ENCODE measurements around the gene CHGA.

The CHGA gene

DNA sequence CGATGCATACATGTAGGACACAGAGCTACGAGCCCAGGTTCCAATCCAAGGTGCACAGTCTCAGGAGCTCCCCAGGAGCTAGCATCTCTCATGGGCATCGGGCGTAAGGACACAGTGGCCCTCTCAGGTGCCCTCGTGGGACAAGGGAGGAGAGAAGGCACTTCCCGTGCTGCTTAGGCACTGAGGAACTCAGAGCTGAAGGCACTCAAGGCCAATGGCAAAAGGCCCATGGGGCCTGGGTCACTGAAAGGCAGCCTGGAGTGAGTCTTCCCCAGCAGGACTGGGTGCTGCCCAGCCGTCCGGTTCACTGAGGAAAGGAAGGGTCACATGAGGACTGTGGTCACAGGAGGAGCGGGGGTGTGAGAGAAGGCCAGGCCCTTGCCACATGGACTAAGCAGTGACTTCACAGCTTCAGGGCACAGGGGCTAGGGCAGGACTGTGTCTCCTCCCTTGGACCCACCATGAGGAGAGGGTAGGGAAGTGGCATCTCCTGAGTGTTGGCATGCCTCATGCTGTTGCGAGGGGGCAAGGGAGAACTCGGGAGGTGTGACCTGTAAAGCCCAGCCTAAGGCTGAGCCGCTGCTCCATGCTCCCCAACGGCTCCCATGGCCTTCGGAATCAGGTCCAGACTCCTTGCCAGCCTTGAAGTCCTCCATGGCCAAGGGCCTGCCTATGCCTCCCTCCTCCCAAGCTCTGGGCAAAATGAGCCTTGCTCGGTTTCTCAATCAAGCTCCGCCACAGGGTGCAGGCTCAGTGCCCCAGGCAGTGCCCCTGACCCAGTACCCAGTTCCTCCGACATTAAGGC, 51.8 kb downstream of the CHGA start:
- Histone ChIP-seq H3K4me3 (no peak overlapping the region), H3K27ac (no peak overlapping the region)
- TF ChIP-seq, protein P1, sequence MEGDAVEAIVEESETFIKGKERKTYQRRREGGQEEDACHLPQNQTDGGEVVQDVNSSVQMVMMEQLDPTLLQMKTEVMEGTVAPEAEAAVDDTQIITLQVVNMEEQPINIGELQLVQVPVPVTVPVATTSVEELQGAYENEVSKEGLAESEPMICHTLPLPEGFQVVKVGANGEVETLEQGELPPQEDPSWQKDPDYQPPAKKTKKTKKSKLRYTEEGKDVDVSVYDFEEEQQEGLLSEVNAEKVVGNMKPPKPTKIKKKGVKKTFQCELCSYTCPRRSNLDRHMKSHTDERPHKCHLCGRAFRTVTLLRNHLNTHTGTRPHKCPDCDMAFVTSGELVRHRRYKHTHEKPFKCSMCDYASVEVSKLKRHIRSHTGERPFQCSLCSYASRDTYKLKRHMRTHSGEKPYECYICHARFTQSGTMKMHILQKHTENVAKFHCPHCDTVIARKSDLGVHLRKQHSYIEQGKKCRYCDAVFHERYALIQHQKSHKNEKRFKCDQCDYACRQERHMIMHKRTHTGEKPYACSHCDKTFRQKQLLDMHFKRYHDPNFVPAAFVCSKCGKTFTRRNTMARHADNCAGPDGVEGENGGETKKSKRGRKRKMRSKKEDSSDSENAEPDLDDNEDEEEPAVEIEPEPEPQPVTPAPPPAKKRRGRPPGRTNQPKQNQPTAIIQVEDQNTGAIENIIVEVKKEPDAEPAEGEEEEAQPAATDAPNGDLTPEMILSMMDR (IDR thresholded peaks at IDR 0.05), result no peak
- DNase-seq (ENCODE audit: low spot score), result no peak

DNA sequence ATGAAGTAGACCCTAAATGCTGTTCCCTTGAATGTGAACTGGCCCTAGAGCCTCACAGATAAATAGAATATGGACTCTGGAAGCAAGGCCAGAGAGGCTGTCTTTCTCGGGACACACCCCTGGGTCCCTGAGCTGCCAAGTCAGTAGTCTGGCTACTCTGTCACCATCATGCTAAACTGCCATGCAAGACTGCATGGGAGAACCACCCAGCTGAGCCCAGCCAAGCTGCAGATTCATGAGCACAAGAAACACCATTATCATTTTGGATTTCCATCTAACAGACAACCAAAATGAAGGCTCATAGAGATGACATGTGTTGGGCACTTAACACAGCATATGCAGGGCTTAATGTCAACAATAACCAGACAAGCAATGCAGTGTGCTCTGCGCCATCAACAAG, 53.3 kb downstream of the CHGA start:
- DNase-seq (ENCODE audit: low spot score), result no peak
- H3K27ac ChIP-seq, result no peak overlapping the region

DNA sequence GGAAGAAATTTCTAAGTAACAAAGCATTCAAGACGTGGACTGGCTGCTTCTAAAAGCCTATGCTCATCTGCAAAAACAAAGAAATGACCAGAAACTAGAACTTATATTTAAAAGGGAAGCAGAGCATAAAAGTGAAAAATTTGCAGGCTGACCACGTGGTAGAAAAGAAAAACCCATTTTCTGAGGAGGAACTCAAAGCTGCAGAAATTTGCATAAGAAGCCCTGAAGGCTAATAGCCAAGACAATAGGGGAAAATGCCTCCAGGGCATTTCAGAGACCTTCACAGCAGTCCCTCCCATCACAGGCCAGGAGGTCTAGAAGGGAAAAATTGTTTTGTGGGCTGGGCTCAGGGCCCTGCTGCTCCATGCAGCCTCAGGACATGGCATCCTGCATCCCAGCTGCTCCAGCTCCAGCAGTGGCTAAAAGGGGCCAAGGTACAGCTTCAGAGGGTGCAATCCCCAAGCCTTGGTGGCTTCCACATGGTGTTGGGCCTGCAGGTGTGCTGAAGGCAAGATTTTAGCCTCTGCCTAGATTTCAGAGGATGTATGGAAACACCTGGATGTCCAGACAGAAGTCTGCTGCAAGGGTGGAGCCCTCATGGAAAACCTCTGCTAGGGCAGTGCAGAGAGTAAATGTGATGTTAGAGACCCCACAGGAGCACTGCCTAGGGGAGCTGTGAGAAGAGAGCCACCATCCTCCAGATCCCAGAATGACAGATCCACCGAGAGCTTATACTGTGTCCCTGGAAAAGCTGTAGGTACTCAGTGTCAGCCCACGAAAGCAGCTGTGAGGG, 55.5 kb downstream of the CHGA start:
- DNase-seq (ENCODE audit: low spot score), result no peak
- TF ChIP-seq, protein P1 (IDR thresholded peaks at IDR 0.05), result no peak
- H3K4me3 ChIP-seq, result no peak overlapping the region
- H3K27ac ChIP-seq, result no peak overlapping the region

More for the DNA sequence above, 53.3 kb downstream of the CHGA start:
- TF ChIP-seq, protein P1 (IDR thresholded peaks at IDR 0.05), result no peak
- H3K4me3 ChIP-seq, result no peak overlapping the region

DNA sequence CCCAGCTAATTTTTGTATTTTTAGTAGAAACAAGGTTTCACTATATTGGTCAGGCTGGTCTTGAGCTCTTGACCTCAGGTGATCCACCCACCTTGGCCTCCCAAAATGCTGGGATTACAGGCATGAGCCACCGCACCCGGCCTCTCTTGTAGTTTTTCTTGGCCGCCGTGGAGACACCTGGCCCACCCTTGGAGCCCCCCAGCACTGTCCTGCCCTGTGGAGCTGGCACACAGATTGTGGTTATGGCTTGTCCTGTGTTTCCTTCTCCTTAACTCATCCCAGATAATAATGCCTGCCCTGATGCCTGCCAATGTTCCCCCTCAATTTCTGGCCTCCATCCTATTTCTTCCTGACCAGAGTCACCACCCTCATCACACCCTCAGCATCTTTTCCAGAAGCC, 57.9 kb downstream of the CHGA start:
- TF ChIP-seq, protein P1 (IDR thresholded peaks at IDR 0.05), result no peak
- Histone ChIP-seq H3K27ac (no peak overlapping the region), H3K4me3 (no peak overlapping the region)
- no peak for DNase-seq (ENCODE audit: low spot score)

DNA sequence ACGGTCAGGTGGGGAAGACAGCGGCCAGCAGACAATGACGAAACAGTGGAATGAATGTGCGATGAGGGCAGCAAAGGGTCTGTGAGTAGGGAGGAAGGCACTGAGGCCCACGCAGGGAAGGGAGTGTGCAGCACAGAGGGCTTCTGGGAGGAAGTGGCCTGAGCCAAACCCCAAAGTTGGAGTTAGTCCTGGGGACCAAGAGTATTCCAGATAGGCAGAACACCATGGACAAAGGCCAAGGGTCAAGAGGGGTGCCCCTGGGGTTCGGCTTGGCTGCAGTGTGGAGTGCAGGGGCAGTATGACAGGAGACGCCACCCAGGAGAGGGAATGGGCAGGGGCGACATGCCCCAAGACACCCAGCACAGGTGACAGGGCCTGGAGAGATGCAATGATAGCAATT, 58.8 kb downstream of the CHGA start:
- DNase-seq (ENCODE audit: low spot score), result no peak
- Histone ChIP-seq H3K27ac (no peak overlapping the region), H3K4me3 (no peak overlapping the region)
- TF ChIP-seq, protein P1 (IDR thresholded peaks at IDR 0.05), result no peak

DNA sequence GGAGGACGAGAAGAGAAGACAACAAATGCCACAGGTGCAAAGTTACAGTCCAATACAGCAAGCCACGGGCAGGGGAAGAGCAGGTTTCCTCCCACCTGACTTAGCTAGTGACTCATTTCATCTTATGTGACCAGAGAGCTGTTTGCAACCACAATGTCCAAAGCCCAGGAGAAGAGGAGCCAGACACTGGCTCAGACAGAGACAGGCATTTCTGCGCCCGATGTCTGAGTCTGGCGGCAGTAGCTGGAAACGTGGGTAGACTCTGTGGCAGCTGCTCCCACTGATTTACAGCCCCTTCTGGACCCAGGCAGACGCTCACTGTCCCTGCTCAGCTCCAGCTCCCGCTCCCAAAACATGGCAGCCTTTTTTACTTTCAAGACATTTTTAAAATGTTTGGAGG, 60.0 kb downstream of the CHGA start:
- H3K27ac ChIP-seq, result no peak overlapping the region
- DNase-seq (ENCODE audit: low spot score), result no peak
- TF ChIP-seq, protein P1 (IDR thresholded peaks at IDR 0.05), result no peak
- H3K4me3 ChIP-seq, result no peak overlapping the region
